HG02938 (cell line): ENCODE measurements around the gene TMEM123.
"Not testable (repeated sequence)": the region's sequence is repeated elsewhere in the genome, so short reads cannot be mapped to it uniquely, and the experiment has no call there.

Source experiments
- ATAC-seq: cut with Tn5 transposase; IDR thresholded peaks from one replicate; pipeline ENCODE4 v1.9.1; 2021; ENCODE audit warnings: mild to moderate bottlenecking, moderate library complexity; ENCODE audit not compliant: unreplicated experiment

Gene TMEM123

GRCh38 chr11:102449651-102450570 is 2.7 kb downstream of the TMEM123 start:
- ATAC-seq, result no peak

GRCh38 chr11:102448869-102449224 is 3.7 kb downstream of the TMEM123 start:
- no peak for ATAC-seq

- ATAC-seq, result no peak
Observed at GRCh38 chr11:102447941-102448868, 4.4 kb downstream of the TMEM123 start.

- peak; percentile 37 for ATAC-seq
Observed at GRCh38 chr11:102447193-102447592, 5.4 kb downstream of the TMEM123 start.

GRCh38 chr11:102446606-102447005 is 6.0 kb downstream of the TMEM123 start:
- ATAC-seq, result no peak

- not testable (repeated sequence) for ATAC-seq
Observed at GRCh38 chr11:102444693-102445092, 7.9 kb downstream of the TMEM123 start.

- not testable (repeated sequence) for ATAC-seq
Observed at GRCh38 chr11:102444142-102444541, 8.4 kb downstream of the TMEM123 start.

- ATAC-seq, result not testable (repeated sequence)
Observed at GRCh38 chr11:102439063-102439363, 13.6 kb downstream of the TMEM123 start.

- no peak for ATAC-seq
Observed at GRCh38 chr11:102438311-102439062, 14.1 kb downstream of the TMEM123 start.

- no peak for ATAC-seq
Observed at GRCh38 chr11:102437727-102438126, 14.8 kb downstream of the TMEM123 start.

GRCh38 chr11:102436976-102437375 is 15.6 kb downstream of the TMEM123 start:
- ATAC-seq, result no peak

- no peak for ATAC-seq
Observed at GRCh38 chr11:102436561-102436960, 16.0 kb downstream of the TMEM123 start.

- no peak for ATAC-seq
Observed at GRCh38 chr11:102435688-102436087, 16.9 kb downstream of the TMEM123 start.

GRCh38 chr11:102433571-102433970 is 19.0 kb downstream of the TMEM123 start:
- ATAC-seq, result not testable (repeated sequence)

GRCh38 chr11:102432560-102432959 is 20.0 kb downstream of the TMEM123 start:
- ATAC-seq, result not testable (repeated sequence)

- no peak for ATAC-seq
Observed at GRCh38 chr11:102431404-102431803, 21.2 kb downstream of the TMEM123 start.

GRCh38 chr11:102430158-102430836 is 22.3 kb downstream of the TMEM123 start:
- peak; percentile 94 for ATAC-seq

- no peak for ATAC-seq
Observed at GRCh38 chr11:102429691-102430090, 22.9 kb downstream of the TMEM123 start.

GRCh38 chr11:102429226-102429625 is 23.3 kb downstream of the TMEM123 start:
- ATAC-seq, result no peak

GRCh38 chr11:102428696-102429095 is 23.9 kb downstream of the TMEM123 start:
- no peak for ATAC-seq
